Right lobe of liver (tissue), 4 donors: ENCODE data around the gene ARFIP1.

Experiments used
- POLR2A ChIP-seq: fragments of 450-650 bp; IDR thresholded peaks from one replicate; pipeline ENCODE4 v1.6.1; 2017; ENCODE audit warnings: antibody characterized with exemption, mild to moderate bottlenecking
- TF ChIP-seq, protein P1 (sequence below), 4 donors: fragments of 200-600 bp in 3 of 4; fragments of 450-650 bp in 1 of 4; IDR thresholded peaks; one replicate each; pipeline versions ENCODE4 v1.5.1 to v1.8.0; 2016 to 2022; ENCODE audit warnings: antibody characterized with exemption in 4 of 4, mild to moderate bottlenecking in 2 of 4
- donor health status: DM: no; HTN: no; CAD: no.
- donor health status: DM: no; HTN: no; CAD: no.
- donor health status: DM: no; HTN: yes; CAD: no.

DNA sequence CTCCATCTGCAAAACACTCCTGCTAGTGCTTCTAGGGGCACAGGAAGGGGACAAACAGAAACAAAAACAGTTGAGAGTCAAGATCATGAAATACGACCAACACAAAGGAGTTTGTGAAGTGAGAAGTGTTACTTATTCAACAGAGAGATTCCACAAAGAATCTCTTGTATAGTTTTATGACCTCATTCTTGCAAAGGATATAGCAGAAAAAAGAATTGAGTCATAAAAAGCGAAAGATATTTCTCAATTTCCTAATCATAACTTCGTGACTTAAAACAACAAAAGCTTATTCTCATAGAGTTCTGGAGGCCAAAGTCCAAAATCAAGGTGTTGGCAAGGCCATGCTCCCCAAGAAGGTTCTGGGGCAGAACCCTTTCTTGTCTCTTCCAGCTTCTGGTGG is 40.9 kb upstream of the ARFIP1 start:
- TF ChIP-seq, protein P1, sequence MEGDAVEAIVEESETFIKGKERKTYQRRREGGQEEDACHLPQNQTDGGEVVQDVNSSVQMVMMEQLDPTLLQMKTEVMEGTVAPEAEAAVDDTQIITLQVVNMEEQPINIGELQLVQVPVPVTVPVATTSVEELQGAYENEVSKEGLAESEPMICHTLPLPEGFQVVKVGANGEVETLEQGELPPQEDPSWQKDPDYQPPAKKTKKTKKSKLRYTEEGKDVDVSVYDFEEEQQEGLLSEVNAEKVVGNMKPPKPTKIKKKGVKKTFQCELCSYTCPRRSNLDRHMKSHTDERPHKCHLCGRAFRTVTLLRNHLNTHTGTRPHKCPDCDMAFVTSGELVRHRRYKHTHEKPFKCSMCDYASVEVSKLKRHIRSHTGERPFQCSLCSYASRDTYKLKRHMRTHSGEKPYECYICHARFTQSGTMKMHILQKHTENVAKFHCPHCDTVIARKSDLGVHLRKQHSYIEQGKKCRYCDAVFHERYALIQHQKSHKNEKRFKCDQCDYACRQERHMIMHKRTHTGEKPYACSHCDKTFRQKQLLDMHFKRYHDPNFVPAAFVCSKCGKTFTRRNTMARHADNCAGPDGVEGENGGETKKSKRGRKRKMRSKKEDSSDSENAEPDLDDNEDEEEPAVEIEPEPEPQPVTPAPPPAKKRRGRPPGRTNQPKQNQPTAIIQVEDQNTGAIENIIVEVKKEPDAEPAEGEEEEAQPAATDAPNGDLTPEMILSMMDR (IDR thresholded peaks at IDR 0.05) = no peak
- TF ChIP-seq POLR2A = no peak
